ENCODE measurements around the gene CCDC28B.
"Not testable (repeated sequence)": the region's sequence is repeated elsewhere in the genome, so short reads cannot be mapped to it uniquely, and the experiment has no call there.

CCDC28B gene

GRCh38 chr1:32200226-32201010 is at the start of gene CCDC28B:
CCDC28B (plus strand) TSS chr1:32200595; CDS start chr1:32201936, 1,341 bp downstream.
- no peak for DNase-seq (ENCODE audit: low read depth)

GRCh38 chr1:32150847-32151246 is 49.5 kb upstream of the CCDC28B start:
- DNase-seq (ENCODE audit: low read depth), result no peak

- no peak for DNase-seq (ENCODE audit: low read depth)
These were observed 49.0 kb upstream of the CCDC28B start for GRCh38 chr1:32151319-32151787.

- no peak for DNase-seq (ENCODE audit: low read depth)
These were observed 41.2 kb upstream of the CCDC28B start for GRCh38 chr1:32159189-32159588.

- no peak for DNase-seq (ENCODE audit: low read depth)
These were observed 37.0 kb upstream of the CCDC28B start for GRCh38 chr1:32163405-32163804.

GRCh38 chr1:32165633-32166032 is 34.8 kb upstream of the CCDC28B start:
- not testable (repeated sequence) for DNase-seq (ENCODE audit: low read depth)

GRCh38 chr1:32170991-32171390 is 29.4 kb upstream of the CCDC28B start:
- no peak for DNase-seq (ENCODE audit: low read depth)

- DNase-seq (ENCODE audit: low read depth), result no peak
These were observed 27.7 kb upstream of the CCDC28B start for GRCh38 chr1:32172621-32173245.

- no peak for DNase-seq (ENCODE audit: low read depth)
These were observed 21.8 kb upstream of the CCDC28B start for GRCh38 chr1:32178380-32179192.

GRCh38 chr1:32179193-32179442 is 21.3 kb upstream of the CCDC28B start:
- DNase-seq (ENCODE audit: low read depth), result no peak

GRCh38 chr1:32179443-32180185 is 20.8 kb upstream of the CCDC28B start, which contains the start of gene TXLNA:
TXLNA (plus strand) TSS chr1:32179675; CDS start chr1:32180346, 671 bp downstream.
- DNase-seq (ENCODE audit: low read depth), result peak; percentile 77

GRCh38 chr1:32180186-32181060 is 20.0 kb upstream of the CCDC28B start:
- no peak for DNase-seq (ENCODE audit: low read depth)

GRCh38 chr1:32181065-32181464 is 19.3 kb upstream of the CCDC28B start:
- DNase-seq (ENCODE audit: low read depth), result no peak

GRCh38 chr1:32181563-32181962 is 18.8 kb upstream of the CCDC28B start:
- no peak for DNase-seq (ENCODE audit: low read depth)

- no peak for DNase-seq (ENCODE audit: low read depth)
These were observed 18.3 kb upstream of the CCDC28B start for GRCh38 chr1:32182060-32182459.

- no peak for DNase-seq (ENCODE audit: low read depth)
These were observed 15.7 kb upstream of the CCDC28B start for GRCh38 chr1:32184650-32185049.

GRCh38 chr1:32186077-32186476 is 14.3 kb upstream of the CCDC28B start:
- no peak for DNase-seq (ENCODE audit: low read depth)

GRCh38 chr1:32186491-32186890 is 13.9 kb upstream of the CCDC28B start:
- DNase-seq (ENCODE audit: low read depth), result no peak

GRCh38 chr1:32187850-32188249 is 12.5 kb upstream of the CCDC28B start:
- no peak for DNase-seq (ENCODE audit: low read depth)

GRCh38 chr1:32192220-32192948 is 8.0 kb upstream of the CCDC28B start:
- no peak for DNase-seq (ENCODE audit: low read depth)
